Activated CD8-positive, alpha-beta T cell treated with anti-CD3 and anti-CD28 coated beads for 36 hours (primary cell): ENCODE results near the gene ATP5F1D. TPM values are rescaled to one million over a fixed set of nuclear protein-coding genes. Genes with fewer than 3 reads are reported as not detected.

Experiments
- ATAC-seq: fragments of 200-7000 bp; cut with Tn5 transposase; one replicate; pipeline ENCODE4 v1.10.0; 2021; ENCODE audit warnings: mild to moderate bottlenecking, moderate library complexity
- CTCF ChIA-PET: fragments of 350-600 bp; sonication (Branson Sonifier 250); formaldehyde crosslinking; loops from one replicate; lab custom pipeline; 2021; ENCODE audit warnings: antibody characterized with exemption; lab: Charles Lee
- POLR2A ChIA-PET: fragments of 350-600 bp; sonication (Branson Sonifier 250); formaldehyde crosslinking; loops from one replicate; lab custom pipeline; 2021; ENCODE audit warnings: antibody characterized with exemption; lab: Charles Lee
- DNase-seq: peaks from one replicate; pipeline ENCODE4 v3.0.0-alpha.2; 2020
- H3K27ac Mint-ChIP-seq: one replicate; pipeline ENCODE4 v1.8.0; 2021; ENCODE audit warnings: mild to moderate bottlenecking, mixed read lengths
- H3K27me3 Mint-ChIP-seq: one replicate; pipeline ENCODE4 v1.8.0; 2021; ENCODE audit warnings: mixed read lengths
- H3K36me3 Mint-ChIP-seq: one replicate; pipeline ENCODE4 v1.8.0; 2021; ENCODE audit warnings: low read depth, mixed read lengths
- H3K4me1 Mint-ChIP-seq: one replicate; pipeline ENCODE4 v1.8.0; 2021; ENCODE audit warnings: low read depth, mixed read lengths
- H3K4me3 Mint-ChIP-seq: one replicate; pipeline ENCODE4 v1.8.0; 2021; ENCODE audit warnings: mild to moderate bottlenecking, moderate library complexity, mixed read lengths
- H3K9me3 Mint-ChIP-seq: one replicate; pipeline ENCODE4 v1.8.0; 2021; ENCODE audit warnings: mixed read lengths
- CTCF ChIP-seq: fragments of 200-600 bp; IDR thresholded peaks from one replicate; pipeline ENCODE4 v1.8.0; 2022; ENCODE audit warnings: antibody characterized with exemption, mild to moderate bottlenecking
- intact Hi-C: fragments of 100-400 bp; cut with micrococcal nuclease; formaldehyde crosslinking; loops from one replicate; pipeline ENCODE4 v1.10.0; 2022
- total RNA-seq, 2 experiments: library from RNA; stranded (reverse); gene quantifications; one replicate each; pipeline ENCODE4 v1.2.3, GENCODE V29; 2021

Gene ATP5F1D
- total RNA-seq, 2 experiments from 2014 or later = 186 to 199 TPM

- POLR2A ChIA-PET = interaction anchor here (0.6 to 1.4 kb wide), 5 partner anchors 14 to 25 kb away, joined by 3 to 4 read pairs (median 3); no protein-coding TSS in a partner anchor
- CTCF ChIA-PET = interaction anchor here (1.0 kb wide), 2 partner anchors 14 to 18 kb away, joined by 4 to 7 read pairs; no protein-coding TSS in a partner anchor
These were observed 6.7 kb downstream of the ATP5F1D start, which contains the start of gene MIDN for GRCh38 chr19:1248139-1248785. Gene MIDN, plus strand, starts transcription at chr19:1248583. Its CDS starts 1,714 bp downstream, at chr19:1250297.

GRCh38 chr19:1248786-1249297 is 7.3 kb downstream of the ATP5F1D start:
- peak overlapping the region; percentile 88 for H3K27ac Mint-ChIP-seq
- intact Hi-C loops = loop anchor here (10.0 kb wide), 1 partner anchor 144 kb away; the partner anchor contains the start of gene GPX4
- ChIA-PET CTCF (interaction anchor here (1.0 kb wide), 2 partner anchors 13 to 18 kb away, joined by 4 to 7 read pairs; no protein-coding TSS in a partner anchor), POLR2A (interaction anchor here (0.6 to 1.4 kb wide), 5 partner anchors 13 to 24 kb away, joined by 3 to 4 read pairs (median 3); no protein-coding TSS in a partner anchor)
- peaks cover 26% of the 10 kb centered on the region for H3K36me3 Mint-ChIP-seq
- TF ChIP-seq CTCF = peak; percentile 96
- peak; percentile 81 for DNase-seq
- peak; percentile 13 for ATAC-seq
- peak overlapping the region; percentile 74 for H3K4me3 Mint-ChIP-seq
- no peaks in the 10 kb centered on the region for H3K9me3 Mint-ChIP-seq
- H3K4me1 Mint-ChIP-seq = peaks cover 11% of the 10 kb centered on the region
- no peaks in the 10 kb centered on the region for H3K27me3 Mint-ChIP-seq

More at GRCh38 chr19:1248139-1248785, 6.7 kb downstream of the ATP5F1D start, which contains the start of gene MIDN:
- Mint-ChIP-seq H3K4me3 (peak within 1 kb of the TSS; percentile 74), H3K36me3 (peaks cover 22% of the 10 kb centered on the region), H3K9me3 (no peaks in the 10 kb centered on the region), H3K4me1 (peaks cover 11% of the 10 kb centered on the region), H3K27me3 (no peaks in the 10 kb centered on the region), H3K27ac (peak within 1 kb of the TSS; percentile 88)
- intact Hi-C loops = loop anchor here (10.0 kb wide), 1 partner anchor 143 kb away; the partner anchor contains the start of gene GPX4
- TF ChIP-seq CTCF = no peak
- peak; percentile 75 for DNase-seq
- peak; percentile 5 for ATAC-seq

GRCh38 chr19:1249298-1249989 is 7.9 kb downstream of the ATP5F1D start:
- H3K4me1 Mint-ChIP-seq = peaks cover 10% of the 10 kb centered on the region
- POLR2A ChIA-PET = interaction anchor here (0.5 to 1.4 kb wide), 7 partner anchors 12 to 233 kb away, joined by 3 to 5 read pairs (median 3); partner anchors contain the start of gene CIRBP
- CTCF ChIA-PET = interaction anchor here (1.0 kb wide), 2 partner anchors 13 to 17 kb away, joined by 4 to 7 read pairs; no protein-coding TSS in a partner anchor
- peak; percentile 40 for ATAC-seq
- H3K9me3 Mint-ChIP-seq = no peaks in the 10 kb centered on the region
- H3K27ac Mint-ChIP-seq = peak overlapping the region; percentile 75
- TF ChIP-seq CTCF = no peak
- H3K36me3 Mint-ChIP-seq = peaks cover 28% of the 10 kb centered on the region
- H3K27me3 Mint-ChIP-seq = no peaks in the 10 kb centered on the region
- intact Hi-C loops = loop anchor here (10.0 kb wide), 1 partner anchor 145 kb away; the partner anchor contains the start of gene GPX4
- peak overlapping the region; percentile 73 for H3K4me3 Mint-ChIP-seq
- peak; percentile 95 for DNase-seq

- ATAC-seq = no peak
- Mint-ChIP-seq H3K36me3 (peaks cover 32% of the 10 kb centered on the region), H3K4me3 (peak overlapping the region; percentile 73), H3K4me1 (peaks cover 13% of the 10 kb centered on the region), H3K27ac (peak overlapping the region; percentile 75), H3K27me3 (no peaks in the 10 kb centered on the region), H3K9me3 (no peaks in the 10 kb centered on the region)
- intact Hi-C loops = loop anchor here (10.0 kb wide), 1 partner anchor 145 kb away; the partner anchor contains the start of gene GPX4
- no peak for DNase-seq
- ChIA-PET CTCF (no interaction called here), POLR2A (interaction anchor here (0.5 to 1.0 kb wide), 4 partner anchors 13 to 233 kb away, joined by 3 to 5 read pairs (median 4); partner anchors contain the start of gene CIRBP)
- TF ChIP-seq CTCF = no peak
These were observed 8.5 kb downstream of the ATP5F1D start for GRCh38 chr19:1249990-1250436.
